GM12878 (cell line): ENCODE measurements around the gene DHCR24. TPM values are rescaled to one million over a fixed set of nuclear protein-coding genes. Genes with fewer than 3 reads are reported as not detected.

ENCODE experiments used
- ATAC-seq: fragments of 200-7000 bp; cut with Tn5 transposase; 3 replicates; pipeline ENCODE4 v1.9.1; 2020; ENCODE audit warnings: mild to moderate bottlenecking, moderate library complexity
- BruUV-seq: library from RNA; stranded (reverse); fragments of 400-500 nt; replicated peaks from 2 replicates; lab custom pipeline; 2021; lab: Mats Ljungman, UMichigan
- CTCF ChIA-PET: fragments of 300-600 bp; sonication (Branson Sonifier 250); formaldehyde crosslinking; extraction: SDS; loops from one replicate; lab custom pipeline; 2021; ENCODE audit warnings: inconsistent platforms; lab: Yijun Ruan, JAX
- POLR2A ChIA-PET: fragments of 350-600 bp; formaldehyde crosslinking; extraction: SDS; loops from one replicate; lab custom pipeline; 2021; ENCODE audit warnings: inconsistent platforms; lab: Charles Lee
- RAD21 ChIA-PET: fragments of 300-600 bp; sonication (Branson Sonifier 250); formaldehyde crosslinking; loops from one replicate; lab custom pipeline; 2023; ENCODE audit warnings: antibody characterized with exemption; ENCODE audit not compliant: unreplicated experiment; lab: Charles Lee
- SMC1A ChIA-PET: fragments of 300-600 bp; sonication (Branson Sonifier 250); formaldehyde crosslinking; loops from one replicate; lab custom pipeline; 2023; ENCODE audit not compliant: unreplicated experiment, uncharacterized antibody; lab: Charles Lee
- DNase-seq: peaks from one replicate; pipeline ENCODE4 v3.0.0-alpha.2; 2011; ENCODE audit warnings: low read depth, low spot score
- FAIRE-seq: peaks from 3 replicates; lab custom pipeline; 2011; peaks lifted over from hg19 to GRCh38; lab: Jason Lieb, UNC
- H2AFZ ChIP-seq: 2 replicates; pipeline ENCODE4 v1.6.0; 2011; ENCODE audit warnings: low read depth, low read length, control low read depth; ENCODE audit not compliant: control insufficient read depth
- H3K27ac ChIP-seq: 2 replicates; pipeline ENCODE4 v1.5.1; 2011; ENCODE audit warnings: control low read depth; ENCODE audit not compliant: control insufficient read depth, insufficient read depth
- H3K27me3 ChIP-seq, 2 experiments: replicated peaks in 1 of 2; 2 replicates each; pipeline versions ENCODE4 v1.6.0 to v1.6.1; 2011; ENCODE audit warnings: low read length in 1 of 2; ENCODE audit not compliant: control insufficient read depth in 2 of 2, insufficient read depth in 2 of 2
- H3K36me3 ChIP-seq, 2 experiments: 2 replicates each; pipeline ENCODE4 v1.5.1; 2011; ENCODE audit warnings: low read length in 1 of 2; ENCODE audit not compliant: control insufficient read depth in 2 of 2, insufficient read depth in 2 of 2
- H3K4me1 ChIP-seq: 2 replicates; pipeline ENCODE4 v1.6.1; 2011; ENCODE audit warnings: mild to moderate bottlenecking, low read length, moderate library complexity, mixed read lengths; ENCODE audit not compliant: control insufficient read depth, insufficient read depth
- H3K4me2 ChIP-seq: 2 replicates; pipeline ENCODE4 v1.6.0; 2011; ENCODE audit warnings: control low read depth; ENCODE audit not compliant: control insufficient read depth, insufficient read depth
- H3K4me3 ChIP-seq: fragments of 200-600 bp; sonication (generic); 2 replicates; pipeline ENCODE4 v1.5.1; 2016
- H3K79me2 ChIP-seq: 2 replicates; pipeline ENCODE4 v1.6.0; 2011; ENCODE audit warnings: low read length; ENCODE audit not compliant: control insufficient read depth, insufficient read depth
- H3K9ac ChIP-seq: 2 replicates; pipeline ENCODE4 v1.8.0; 2011; ENCODE audit warnings: low read length, control low read depth, mixed read lengths; ENCODE audit not compliant: control insufficient read depth, insufficient read depth
- H3K9me3 ChIP-seq: replicated peaks from 3 replicates; pipeline ENCODE4 v1.5.1; 2011; ENCODE audit warnings: mild to moderate bottlenecking, low read length; ENCODE audit not compliant: control insufficient read depth, insufficient read depth
- H4K20me1 ChIP-seq: 2 replicates; pipeline ENCODE4 v1.6.0; 2011; ENCODE audit not compliant: control insufficient read depth, insufficient read depth
- ATF7 ChIP-seq: fragments of 450-650 bp; IDR thresholded peaks from 2 replicates; pipeline ENCODE4 v1.6.1; 2016; ENCODE audit warnings: low read depth, mild to moderate bottlenecking
- BCL11A ChIP-seq: IDR thresholded peaks from 2 replicates; pipeline ENCODE4 v1.6.1; 2011; ENCODE audit warnings: low read depth, low read length
- BHLHE40 ChIP-seq, 2 experiments: fragments of 450-650 bp in 1 of 2; IDR thresholded peaks; 2 replicates each; pipeline ENCODE4 v1.6.1; 2011 to 2017; ENCODE audit warnings: low read depth in 2 of 2, borderline replicate concordance in 1 of 2, improper control_type of control experiment in 1 of 2, low read length in 1 of 2, mild to moderate bottlenecking in 1 of 2
- DPF2 ChIP-seq: fragments of 450-650 bp; IDR thresholded peaks from 2 replicates; pipeline ENCODE4 v1.6.1; 2017; ENCODE audit warnings: mild to moderate bottlenecking
- EP300 ChIP-seq, 2 experiments: fragments of 150-350 bp in 1 of 2; IDR thresholded peaks; 2 replicates each; pipeline ENCODE4 v1.6.1; 2011 to 2012; ENCODE audit warnings: low read depth in 2 of 2, low read length in 2 of 2, borderline replicate concordance in 1 of 2, improper control_type of control experiment in 1 of 2, inconsistent platforms in 1 of 2; ENCODE audit not compliant: control insufficient read depth in 1 of 2
- IRF4 ChIP-seq: IDR thresholded peaks from 2 replicates; pipeline ENCODE4 v1.6.1; 2011; ENCODE audit warnings: low read depth, low read length
- MEF2B ChIP-seq: fragments of 450-650 bp; IDR thresholded peaks from 2 replicates; pipeline ENCODE4 v1.6.1; 2018; ENCODE audit warnings: mild to moderate bottlenecking, moderate library complexity; ENCODE audit not compliant: partially characterized antibody, poor library complexity, severe bottlenecking
- MTA2 ChIP-seq: fragments of 450-650 bp; IDR thresholded peaks from 2 replicates; pipeline ENCODE4 v1.6.1; 2016; ENCODE audit warnings: low read depth, mild to moderate bottlenecking, moderate library complexity
- MYC ChIP-seq: IDR thresholded peaks from 2 replicates; pipeline ENCODE4 v1.6.1; 2011; ENCODE audit warnings: mild to moderate bottlenecking, low read length, moderate library complexity, inconsistent platforms; ENCODE audit not compliant: insufficient read depth, insufficient replicate concordance, insufficient read length, severe bottlenecking
- NR2C2 ChIP-seq: IDR thresholded peaks from 2 replicates; pipeline ENCODE4 v1.6.1; 2011; ENCODE audit warnings: borderline replicate concordance, low read depth; ENCODE audit not compliant: control insufficient read depth, insufficient read length
- PAX5 ChIP-seq: IDR thresholded peaks from 2 replicates; pipeline ENCODE4 v1.6.1; 2011; ENCODE audit warnings: low read depth, low read length, borderline replicate concordance
- POU2F2 ChIP-seq: IDR thresholded peaks from 3 replicates; pipeline ENCODE4 v1.6.1; 2011; ENCODE audit warnings: low read depth, mild to moderate bottlenecking, low read length, borderline replicate concordance
- RUNX3 ChIP-seq: IDR thresholded peaks from 2 replicates; pipeline ENCODE4 v1.6.1; 2012; ENCODE audit warnings: low read length, inconsistent platforms
- SRF ChIP-seq, 2 experiments: IDR thresholded peaks; 2 replicates each; pipeline ENCODE4 v1.6.1; 2011; ENCODE audit warnings: low read depth in 2 of 2, low read length in 2 of 2, mild to moderate bottlenecking in 1 of 2, moderate library complexity in 1 of 2
- SUZ12 ChIP-seq: fragments of 200-600 bp; sonication (generic); IDR thresholded peaks from one replicate; pipeline ENCODE4 v1.6.1; 2018; ENCODE audit warnings: antibody characterized with exemption, mild to moderate bottlenecking; ENCODE audit not compliant: unreplicated experiment
- TAF1 ChIP-seq: IDR thresholded peaks from 2 replicates; pipeline ENCODE4 v1.6.1; 2011; ENCODE audit warnings: mild to moderate bottlenecking, low read depth, low read length, borderline replicate concordance
- YY1 ChIP-seq: IDR thresholded peaks from 2 replicates; pipeline ENCODE4 v1.6.1; 2011; ENCODE audit warnings: low read depth, mild to moderate bottlenecking, low read length
- ZSCAN29 ChIP-seq: fragments of 450-650 bp; IDR thresholded peaks from 2 replicates; pipeline ENCODE4 v1.6.1; 2017; ENCODE audit warnings: mild to moderate bottlenecking, moderate library complexity
- WGBS: methylation state at CpG from one replicate; pipeline ENCODE4 v1.1.6; 2016; ENCODE audit warnings: low lambda C conversion rate; ENCODE audit not compliant: insufficient replicate concordance, insufficient coverage; ENCODE audit errors: missing lambda C conversion rate; 5-methylcytosine and 5-hydroxymethylcytosine counted together
- in situ Hi-C: fragments of 300-500 bp; cut with MboI; formaldehyde crosslinking; loops from 9 replicates; pipeline ENCODE4 v1.14.3; 2018; ENCODE audit warnings: mixed read lengths
- intact Hi-C: fragments of 100-400 bp; cut with micrococcal nuclease; formaldehyde crosslinking; loops from one replicate; pipeline ENCODE4 v1.14.2; 2022; ENCODE audit not compliant: unreplicated experiment
- polyA plus RNA-seq, 11 experiments: library from polyadenylated mRNA; depleted of rRNA in 4 of 11; unstranded in 6 of 11; stranded (reverse) in 5 of 11; fragments of >200 nt; fragmentation: Nextera tagmentation in 4 of 11; fragmentation: Illumina TruSeq in 1 of 11; extraction: Ambion mirVana in 4 of 11; extraction: Trizol in 1 of 11; gene quantifications; 1 replicate in 1 of 11; 2 replicates in 10 of 11; pipeline versions ENCODE4 v1.2.1 to v1.2.3, GENCODE V29; 2011 to 2016; ENCODE audit warnings: inconsistent platforms in 2 of 11, missing spikeins in 2 of 11, low read depth in 1 of 11
- total RNA-seq, 4 experiments: library from RNA; depleted of rRNA in 3 of 4; stranded (reverse); fragments of >200 nt in 3 of 4; fragmentation: Illumina TruSeq in 1 of 4; extraction: Trizol in 1 of 4; gene quantifications; 2 replicates each; pipeline versions ENCODE4 v1.2.1 to v1.2.3, GENCODE V29; 2013 to 2021
- TF ChIP-seq, protein P1 (sequence below), 3 experiments: IDR thresholded peaks in 2 of 3; conservative IDR thresholded peaks in 1 of 3; 2 replicates each; pipeline ENCODE4 v1.5.1; 2011; ENCODE audit warnings: low read depth in 3 of 3, low read length in 3 of 3, mild to moderate bottlenecking in 3 of 3, control low read depth in 2 of 3, moderate library complexity in 2 of 3, inconsistent platforms in 1 of 3, mixed read lengths in 1 of 3; ENCODE audit not compliant: control insufficient read depth in 2 of 3, insufficient read depth in 1 of 3; ENCODE audit errors: extremely low read depth in 1 of 3
- TF ChIP-seq, protein P2 (sequence below): fragments of 450-650 bp; IDR thresholded peaks from 2 replicates; pipeline ENCODE4 v1.6.1; 2014; ENCODE audit warnings: mild to moderate bottlenecking

DHCR24 gene
- total and polyA plus RNA-seq, 10 of the 15 experiments (the other 5 are each of a cell fraction or from before 2014, with no cell fraction given) = 23.3 to 169 (median 120) TPM

DNA sequence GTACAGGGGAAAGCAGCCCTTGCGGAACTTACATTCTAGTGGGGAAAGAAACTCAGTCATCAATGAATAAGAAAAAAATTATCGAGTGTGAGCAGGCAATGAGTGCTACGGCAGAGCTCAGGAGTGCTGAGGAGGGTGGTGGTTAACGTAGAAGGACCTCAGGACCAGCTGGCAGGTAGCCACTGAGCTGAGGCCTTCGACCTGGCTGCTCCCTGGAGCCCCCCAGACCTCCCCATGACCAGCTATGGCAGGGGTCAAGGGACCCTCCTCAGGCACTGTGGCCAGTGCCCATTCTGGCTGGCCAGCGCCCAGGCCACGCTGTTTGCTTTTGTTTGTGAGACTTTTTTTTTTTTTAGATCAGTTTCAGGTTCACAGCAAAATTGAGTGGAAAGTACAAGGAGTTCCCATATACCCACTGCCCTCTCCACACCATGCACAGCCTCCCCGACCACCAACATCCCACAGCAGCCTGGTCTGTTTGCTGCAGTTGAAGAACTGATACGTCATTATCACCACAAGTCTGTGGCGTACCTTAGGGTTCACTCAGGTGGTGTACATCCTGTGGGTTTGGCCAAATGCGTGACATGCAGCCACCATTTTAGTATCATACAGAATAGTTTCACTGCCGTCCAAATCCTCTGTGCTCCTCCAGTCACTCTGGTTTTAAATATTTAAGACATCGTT, 74.1 kb downstream of the DHCR24 start:
- Histone ChIP-seq H3K4me1 (peaks cover 13% of the 10 kb centered on the region), H3K36me3 (no peaks in the 10 kb centered on the region), H2AFZ (peak overlapping the region; percentile 37), H3K4me3 (no peak overlapping the region), H3K9ac (no peak overlapping the region), H4K20me1 (no peaks in the 10 kb centered on the region), H3K9me3 (no peaks in the 10 kb centered on the region), H3K27me3 (no peaks in the 10 kb centered on the region), H3K27ac (no peak overlapping the region), H3K4me2 (peak overlapping the region; percentile 26), H3K79me2 (no peaks in the 10 kb centered on the region)
- ATAC-seq (peak; percentile 79), FAIRE-seq (peak; percentile 68), DNase-seq (peak; percentile 42)
- intact Hi-C loops (loop anchor here (5.0 kb wide), 4 partner anchors 311 to 631 kb away; partner anchors contain the start of gene SSBP3), in situ Hi-C loops (loop anchor here (5.0 kb wide), 1 partner anchor 146 kb away; no protein-coding TSS in a partner anchor)
- CTCF ChIA-PET = interaction anchor here (1.1 to 7.6 kb wide), 5 partner anchors 12 to 744 kb away, joined by 4 to 44 read pairs (median 4); partner anchors contain the start of genes TTC22 and TTC4
- BruUV-seq = no TSS peak
- RAD21 ChIA-PET = interaction anchor here (1.0 to 2.7 kb wide), 6 partner anchors 12 to 690 kb away, joined by 3 to 11 read pairs (median 3); partner anchors contain the start of gene TTC22
- SMC1A ChIA-PET = interaction anchor here (0.8 to 1.8 kb wide), 7 partner anchors 12 to 324 kb away, joined by 3 to 6 read pairs (median 4); partner anchors contain the start of genes DHCR24 and TTC22
- 39% methylated on average over 13 of the region's 13 CpGs for WGBS
- POLR2A ChIA-PET = no interaction called here
- TF ChIP-seq PAX5 (no peak), ZSCAN29 (no peak), POU2F2 (peak; percentile 32; the same call in 1 of the 3 replicates), MTA2 (peak; percentile 23; the same call in 1 of the 2 replicates), ATF7 (peak; percentile 42; the same call in 1 of the 2 replicates), YY1 (peak; percentile 62), MYC (no peak), BHLHE40 (IDR thresholded peaks at IDR 0.05; ENCODE audit: borderline replicate concordance in 1 of 2, low read depth in 2 of 2, low read length in 1 of 2) (0 out of 4 replicates have a peak, but pooled peaks of 1 of the 2 experiments have one; percentile 16), EP300 (IDR thresholded peaks at IDR 0.05; ENCODE audit: borderline replicate concordance in 1 of 2, control insufficient read depth in 1 of 2, low read depth in 2 of 2, low read length in 2 of 2) (0 out of 4 replicates have a peak, but pooled peaks of 1 of the 2 experiments have one; percentile 12), MEF2B (peak; percentile 14), NR2C2 (no peak), IRF4 (no peak), TAF1 (no peak), SRF (IDR thresholded peaks at IDR 0.05; ENCODE audit: low read depth in 2 of 2, low read length in 2 of 2) (no peak), BCL11A (peak; percentile 21; the same call in 1 of the 2 replicates), RUNX3 (peak; percentile 91), SUZ12 (no peak), DPF2 (no peak)
- TF ChIP-seq, protein P1, sequence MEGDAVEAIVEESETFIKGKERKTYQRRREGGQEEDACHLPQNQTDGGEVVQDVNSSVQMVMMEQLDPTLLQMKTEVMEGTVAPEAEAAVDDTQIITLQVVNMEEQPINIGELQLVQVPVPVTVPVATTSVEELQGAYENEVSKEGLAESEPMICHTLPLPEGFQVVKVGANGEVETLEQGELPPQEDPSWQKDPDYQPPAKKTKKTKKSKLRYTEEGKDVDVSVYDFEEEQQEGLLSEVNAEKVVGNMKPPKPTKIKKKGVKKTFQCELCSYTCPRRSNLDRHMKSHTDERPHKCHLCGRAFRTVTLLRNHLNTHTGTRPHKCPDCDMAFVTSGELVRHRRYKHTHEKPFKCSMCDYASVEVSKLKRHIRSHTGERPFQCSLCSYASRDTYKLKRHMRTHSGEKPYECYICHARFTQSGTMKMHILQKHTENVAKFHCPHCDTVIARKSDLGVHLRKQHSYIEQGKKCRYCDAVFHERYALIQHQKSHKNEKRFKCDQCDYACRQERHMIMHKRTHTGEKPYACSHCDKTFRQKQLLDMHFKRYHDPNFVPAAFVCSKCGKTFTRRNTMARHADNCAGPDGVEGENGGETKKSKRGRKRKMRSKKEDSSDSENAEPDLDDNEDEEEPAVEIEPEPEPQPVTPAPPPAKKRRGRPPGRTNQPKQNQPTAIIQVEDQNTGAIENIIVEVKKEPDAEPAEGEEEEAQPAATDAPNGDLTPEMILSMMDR (IDR thresholded peaks at IDR 0.05 in 2 of 3, conservative IDR thresholded peaks at IDR 0.05 in 1 of 3; ENCODE audit: control insufficient read depth in 2 of 3, extremely low read depth in 1 of 3, insufficient read depth in 1 of 3, low read depth in 3 of 3, low read length in 3 of 3) = no peak
- TF ChIP-seq, protein P2, sequence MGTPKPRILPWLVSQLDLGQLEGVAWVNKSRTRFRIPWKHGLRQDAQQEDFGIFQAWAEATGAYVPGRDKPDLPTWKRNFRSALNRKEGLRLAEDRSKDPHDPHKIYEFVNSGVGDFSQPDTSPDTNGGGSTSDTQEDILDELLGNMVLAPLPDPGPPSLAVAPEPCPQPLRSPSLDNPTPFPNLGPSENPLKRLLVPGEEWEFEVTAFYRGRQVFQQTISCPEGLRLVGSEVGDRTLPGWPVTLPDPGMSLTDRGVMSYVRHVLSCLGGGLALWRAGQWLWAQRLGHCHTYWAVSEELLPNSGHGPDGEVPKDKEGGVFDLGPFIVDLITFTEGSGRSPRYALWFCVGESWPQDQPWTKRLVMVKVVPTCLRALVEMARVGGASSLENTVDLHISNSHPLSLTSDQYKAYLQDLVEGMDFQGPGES = no peak
